HepG2 (cell line): Measurements from ENCODE around the gene PRCD. TPM values are rescaled to one million over a fixed set of nuclear protein-coding genes. Genes with fewer than 3 reads are reported as not detected.
A peak's percentile ranks its signal among the peaks of the same experiment; 100 is the strongest.

Experiments used
- CEBPB ChIP-seq: IDR thresholded peaks from 2 replicates; pipeline ENCODE4 v1.6.1; 2011; ENCODE audit warnings: low read depth, low read length, improper control_type of control experiment, borderline replicate concordance
- CREM ChIP-seq, 2 experiments: sonication (generic) in 1 of 2; formaldehyde crosslinking in 1 of 2; IDR thresholded peaks; 2 replicates each; pipeline versions ENCODE4 v1.4.0 to v1.6.1; 2016 to 2020; ENCODE audit warnings: antibody characterized with exemption in 1 of 2, mild to moderate bottlenecking in 1 of 2, missing genetic modification reagents in 1 of 2
- FOXA3 ChIP-seq: IDR thresholded peaks from 2 replicates; pipeline ENCODE4 v1.6.1; 2016; ENCODE audit warnings: missing genetic modification reagents, missing compliant biosample characterization
- HDAC2 ChIP-seq: sonication (generic); formaldehyde crosslinking; IDR thresholded peaks from 2 replicates; pipeline ENCODE4 v1.4.0; 2020; ENCODE audit warnings: missing genetic modification reagents
- HIC2 ChIP-seq: sonication (generic); formaldehyde crosslinking; IDR thresholded peaks from 2 replicates; pipeline ENCODE4 v1.9.0; 2022; ENCODE audit warnings: low read depth, missing genetic modification reagents
- IRF2 ChIP-seq: IDR thresholded peaks from 2 replicates; pipeline ENCODE4 v1.6.1; 2018; ENCODE audit warnings: missing genetic modification reagents, missing compliant biosample characterization
- NR2C2 ChIP-seq: sonication (generic); formaldehyde crosslinking; IDR thresholded peaks from 2 replicates; pipeline ENCODE4 v1.4.0; 2020; ENCODE audit warnings: missing genetic modification reagents, mild to moderate bottlenecking, moderate library complexity, borderline replicate concordance
- ZBTB38 ChIP-seq: sonication (generic); formaldehyde crosslinking; IDR thresholded peaks from 2 replicates; pipeline ENCODE4 v1.5.1; 2020; ENCODE audit warnings: mild to moderate bottlenecking, missing genetic modification reagents
- ZNF333 ChIP-seq: sonication (generic); formaldehyde crosslinking; IDR thresholded peaks from 2 replicates; pipeline ENCODE4 v1.4.0; 2020; ENCODE audit warnings: mild to moderate bottlenecking, missing genetic modification reagents, borderline replicate concordance
- ZNF556 ChIP-seq: sonication (generic); formaldehyde crosslinking; IDR thresholded peaks from 2 replicates; pipeline ENCODE4 v1.4.0; 2020; ENCODE audit warnings: mild to moderate bottlenecking, missing genetic modification reagents, borderline replicate concordance
- ZNF629 ChIP-seq: sonication (generic); formaldehyde crosslinking; conservative IDR thresholded peaks from 2 replicates; pipeline ENCODE4 v1.5.0; 2020; ENCODE audit warnings: missing genetic modification reagents
- ZNF792 ChIP-seq: IDR thresholded peaks from 2 replicates; pipeline ENCODE4 v1.6.1; 2016
- polyA plus RNA-seq, 8 experiments: library from polyadenylated mRNA; depleted of rRNA in 3 of 8; stranded (reverse) in 7 of 8; unstranded in 1 of 8; fragments of >200 nt; fragmentation: Illumina TruSeq in 4 of 8; extraction: Trizol in 4 of 8; gene quantifications; 2 replicates each; pipeline versions ENCODE4 v1.2.1 to v1.2.3, GENCODE V29; 2011 to 2016; ENCODE audit warnings: low read depth in 4 of 8, missing spikeins in 1 of 8, mixed read lengths in 1 of 8; ENCODE audit not compliant: insufficient read depth in 1 of 8
- total RNA-seq, 5 experiments: library from RNA; depleted of rRNA; stranded (reverse); fragments of >200 nt; fragmentation: Illumina TruSeq; extraction: Trizol; gene quantifications; 2 replicates each; pipeline ENCODE4 v1.2.3, GENCODE V29; 2016; ENCODE audit warnings: low read depth in 1 of 5
- TF ChIP-seq, protein P1 (sequence below): sonication (generic); formaldehyde crosslinking; IDR thresholded peaks from 2 replicates; pipeline ENCODE4 v1.5.1; 2020; ENCODE audit warnings: missing genetic modification reagents, mild to moderate bottlenecking, borderline replicate concordance
- TF ChIP-seq, protein P2 (sequence below): sonication (generic); formaldehyde crosslinking; IDR thresholded peaks from 2 replicates; pipeline ENCODE4 v1.4.0; 2020; ENCODE audit warnings: mild to moderate bottlenecking, missing genetic modification reagents, borderline replicate concordance

Gene PRCD
- total and polyA plus RNA-seq, 2 of the 13 experiments (the other 11 are each of a cell fraction or from before 2014, with no cell fraction given): 0.51 TPM; not detected in 1

GRCh38 chr17:76550712-76551615 is 11.1 kb downstream of the PRCD start (continued):
- TF ChIP-seq, protein P1, sequence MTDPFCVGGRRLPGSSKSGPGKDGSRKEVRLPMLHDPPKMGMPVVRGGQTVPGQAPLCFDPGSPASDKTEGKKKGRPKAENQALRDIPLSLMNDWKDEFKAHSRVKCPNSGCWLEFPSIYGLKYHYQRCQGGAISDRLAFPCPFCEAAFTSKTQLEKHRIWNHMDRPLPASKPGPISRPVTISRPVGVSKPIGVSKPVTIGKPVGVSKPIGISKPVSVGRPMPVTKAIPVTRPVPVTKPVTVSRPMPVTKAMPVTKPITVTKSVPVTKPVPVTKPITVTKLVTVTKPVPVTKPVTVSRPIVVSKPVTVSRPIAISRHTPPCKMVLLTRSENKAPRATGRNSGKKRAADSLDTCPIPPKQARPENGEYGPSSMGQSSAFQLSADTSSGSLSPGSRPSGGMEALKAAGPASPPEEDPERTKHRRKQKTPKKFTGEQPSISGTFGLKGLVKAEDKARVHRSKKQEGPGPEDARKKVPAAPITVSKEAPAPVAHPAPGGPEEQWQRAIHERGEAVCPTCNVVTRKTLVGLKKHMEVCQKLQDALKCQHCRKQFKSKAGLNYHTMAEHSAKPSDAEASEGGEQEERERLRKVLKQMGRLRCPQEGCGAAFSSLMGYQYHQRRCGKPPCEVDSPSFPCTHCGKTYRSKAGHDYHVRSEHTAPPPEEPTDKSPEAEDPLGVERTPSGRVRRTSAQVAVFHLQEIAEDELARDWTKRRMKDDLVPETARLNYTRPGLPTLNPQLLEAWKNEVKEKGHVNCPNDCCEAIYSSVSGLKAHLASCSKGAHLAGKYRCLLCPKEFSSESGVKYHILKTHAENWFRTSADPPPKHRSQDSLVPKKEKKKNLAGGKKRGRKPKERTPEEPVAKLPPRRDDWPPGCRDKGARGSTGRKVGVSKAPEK (CRISPR knock-in tag): 0 out of 2 replicates have a peak, but pooled peaks have one; percentile 83
- TF ChIP-seq IRF2 (CRISPR knock-in tag) (peak; percentile 83), ZNF792 (peak; percentile 78), CEBPB (peak; percentile 93), CREM (IDR thresholded peaks at IDR 0.05) (peak; percentile 52; the same call in 1 of the 2 replicates), CREM (CRISPR knock-in tag; IDR thresholded peaks at IDR 0.05) (no peak), ZBTB38 (CRISPR knock-in tag) (peak; percentile 74; the same call in 1 of the 2 replicates), NR2C2 (peak; percentile 54; the same call in 1 of the 2 replicates), ZNF556 (peak; percentile 77; the same call in 1 of the 2 replicates), FOXA3 (CRISPR knock-in tag) (peak; percentile 88), HDAC2 (CRISPR knock-in tag) (peak; percentile 92), ZNF333 (0 out of 2 replicates have a peak, but pooled peaks have one; percentile 57), HIC2 (CRISPR knock-in tag) (peak; percentile 88), ZNF629 (no peak)
- TF ChIP-seq, protein P2, sequence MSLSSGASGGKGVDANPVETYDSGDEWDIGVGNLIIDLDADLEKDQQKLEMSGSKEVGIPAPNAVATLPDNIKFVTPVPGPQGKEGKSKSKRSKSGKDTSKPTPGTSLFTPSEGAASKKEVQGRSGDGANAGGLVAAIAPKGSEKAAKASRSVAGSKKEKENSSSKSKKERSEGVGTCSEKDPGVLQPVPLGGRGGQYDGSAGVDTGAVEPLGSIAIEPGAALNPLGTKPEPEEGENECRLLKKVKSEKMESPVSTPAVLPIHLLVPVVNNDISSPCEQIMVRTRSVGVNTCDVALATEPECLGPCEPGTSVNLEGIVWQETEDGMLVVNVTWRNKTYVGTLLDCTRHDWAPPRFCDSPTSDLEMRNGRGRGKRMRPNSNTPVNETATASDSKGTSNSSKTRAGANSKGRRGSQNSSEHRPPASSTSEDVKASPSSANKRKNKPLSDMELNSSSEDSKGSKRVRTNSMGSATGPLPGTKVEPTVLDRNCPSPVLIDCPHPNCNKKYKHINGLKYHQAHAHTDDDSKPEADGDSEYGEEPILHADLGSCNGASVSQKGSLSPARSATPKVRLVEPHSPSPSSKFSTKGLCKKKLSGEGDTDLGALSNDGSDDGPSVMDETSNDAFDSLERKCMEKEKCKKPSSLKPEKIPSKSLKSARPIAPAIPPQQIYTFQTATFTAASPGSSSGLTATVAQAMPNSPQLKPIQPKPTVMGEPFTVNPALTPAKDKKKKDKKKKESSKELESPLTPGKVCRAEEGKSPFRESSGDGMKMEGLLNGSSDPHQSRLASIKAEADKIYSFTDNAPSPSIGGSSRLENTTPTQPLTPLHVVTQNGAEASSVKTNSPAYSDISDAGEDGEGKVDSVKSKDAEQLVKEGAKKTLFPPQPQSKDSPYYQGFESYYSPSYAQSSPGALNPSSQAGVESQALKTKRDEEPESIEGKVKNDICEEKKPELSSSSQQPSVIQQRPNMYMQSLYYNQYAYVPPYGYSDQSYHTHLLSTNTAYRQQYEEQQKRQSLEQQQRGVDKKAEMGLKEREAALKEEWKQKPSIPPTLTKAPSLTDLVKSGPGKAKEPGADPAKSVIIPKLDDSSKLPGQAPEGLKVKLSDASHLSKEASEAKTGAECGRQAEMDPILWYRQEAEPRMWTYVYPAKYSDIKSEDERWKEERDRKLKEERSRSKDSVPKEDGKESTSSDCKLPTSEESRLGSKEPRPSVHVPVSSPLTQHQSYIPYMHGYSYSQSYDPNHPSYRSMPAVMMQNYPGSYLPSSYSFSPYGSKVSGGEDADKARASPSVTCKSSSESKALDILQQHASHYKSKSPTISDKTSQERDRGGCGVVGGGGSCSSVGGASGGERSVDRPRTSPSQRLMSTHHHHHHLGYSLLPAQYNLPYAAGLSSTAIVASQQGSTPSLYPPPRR (CRISPR knock-in tag): peak; percentile 57; the same call in 1 of the 2 replicates
